Activated naive CD8-positive, alpha-beta T cell (primary cell): ENCODE data around the gene EIF2S3.
A peak's percentile ranks its signal among the peaks of the same experiment; 100 is the strongest.

Source experiments
- H3K27ac Mint-ChIP-seq: one replicate; pipeline ENCODE4 v1.8.0; 2021; ENCODE audit warnings: mixed read lengths
- H3K27me3 Mint-ChIP-seq: one replicate; pipeline ENCODE4 v1.8.0; 2021; ENCODE audit warnings: mixed read lengths
- H3K36me3 Mint-ChIP-seq: one replicate; pipeline ENCODE4 v1.8.0; 2021; ENCODE audit warnings: mixed read lengths
- H3K4me1 Mint-ChIP-seq: one replicate; pipeline ENCODE4 v1.8.0; 2021; ENCODE audit warnings: low read depth, mixed read lengths
- H3K4me3 Mint-ChIP-seq: one replicate; pipeline ENCODE4 v1.8.0; 2021; ENCODE audit warnings: mild to moderate bottlenecking, mixed read lengths
- H3K9me3 Mint-ChIP-seq: one replicate; pipeline ENCODE4 v1.8.0; 2021; ENCODE audit warnings: low read depth, mixed read lengths

Gene EIF2S3

DNA sequence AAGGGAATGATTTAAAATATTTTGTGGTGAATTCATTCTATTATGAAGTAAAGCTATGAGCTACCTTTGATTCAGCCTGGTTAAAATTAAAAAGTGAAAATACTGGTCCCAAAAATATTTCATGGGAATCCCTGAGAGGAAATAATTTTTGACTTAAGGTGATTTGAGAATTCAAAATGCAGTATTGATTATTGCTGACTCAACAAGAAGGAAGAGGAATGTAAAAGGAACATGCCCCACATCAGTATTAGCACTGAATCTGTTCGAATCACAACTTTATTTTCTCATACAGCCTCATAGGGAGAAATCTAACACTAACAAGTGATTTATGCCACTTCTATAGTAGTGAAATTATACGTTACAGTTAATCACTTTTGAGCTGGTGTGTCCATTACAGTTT is 27.7 kb downstream of the EIF2S3 start:
- no peak overlapping the region for H3K4me3 Mint-ChIP-seq
- H3K36me3 Mint-ChIP-seq = no peaks in the 10 kb centered on the region
- H3K27ac Mint-ChIP-seq = no peak overlapping the region
- H3K9me3 Mint-ChIP-seq = no peaks in the 10 kb centered on the region
- peaks cover 15% of the 10 kb centered on the region for H3K4me1 Mint-ChIP-seq
- no peaks in the 10 kb centered on the region for H3K27me3 Mint-ChIP-seq

GRCh38 chrX:24085101-24085500 is 30.3 kb downstream of the EIF2S3 start:
- Mint-ChIP-seq H3K9me3 (no peaks in the 10 kb centered on the region), H3K27me3 (no peaks in the 10 kb centered on the region), H3K4me3 (no peak overlapping the region), H3K27ac (no peak overlapping the region), H3K36me3 (no peaks in the 10 kb centered on the region), H3K4me1 (peaks cover 12% of the 10 kb centered on the region)

DNA sequence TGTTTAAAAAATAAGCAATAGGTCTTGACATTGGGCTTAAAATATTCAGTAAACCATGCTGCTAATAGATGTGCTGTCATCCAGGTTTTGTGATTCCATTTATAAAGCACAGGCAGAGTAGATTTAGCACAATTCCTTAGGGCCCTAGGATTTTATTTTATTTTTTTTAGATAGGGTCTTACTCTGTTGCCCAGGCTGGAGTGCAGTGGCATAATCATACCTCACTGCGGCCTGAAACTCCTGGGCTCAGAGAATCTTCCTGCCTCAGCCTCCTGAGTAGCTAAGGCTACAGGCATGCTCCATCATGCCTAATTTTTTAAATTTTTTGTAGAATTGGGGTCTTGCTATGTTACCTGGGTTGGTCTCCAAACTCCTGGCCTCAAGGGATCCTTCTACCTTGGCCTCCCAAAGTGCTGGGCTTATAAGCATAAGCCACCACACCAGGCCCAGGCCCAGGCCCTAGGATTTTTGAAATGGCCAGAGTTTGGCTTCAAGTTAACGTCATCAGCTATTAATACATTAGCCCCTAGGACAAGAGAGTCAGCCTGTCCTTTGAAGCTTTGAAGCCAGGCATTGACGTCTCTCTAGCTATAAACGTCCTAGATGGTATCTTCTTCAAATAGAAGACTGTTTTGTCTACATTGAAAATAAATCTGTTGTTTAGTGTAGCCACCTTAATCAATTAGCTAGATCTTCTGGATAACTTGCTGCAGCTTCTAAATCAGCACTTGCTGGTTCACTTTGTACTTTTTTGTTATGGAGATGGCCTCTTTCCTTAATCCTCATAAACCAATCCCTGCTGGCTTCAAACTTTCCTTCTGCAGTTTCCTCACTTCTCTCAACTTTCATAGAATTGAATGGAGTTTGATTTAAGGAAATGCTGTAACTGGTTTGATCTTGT is 35.8 kb downstream of the EIF2S3 start:
- H3K27ac Mint-ChIP-seq = no peak overlapping the region
- H3K4me1 Mint-ChIP-seq = no peaks in the 10 kb centered on the region
- no peak overlapping the region for H3K4me3 Mint-ChIP-seq
- H3K27me3 Mint-ChIP-seq = no peaks in the 10 kb centered on the region
- no peaks in the 10 kb centered on the region for H3K36me3 Mint-ChIP-seq
- no peaks in the 10 kb centered on the region for H3K9me3 Mint-ChIP-seq

GRCh38 chrX:24093746-24094145 is 39.0 kb downstream of the EIF2S3 start:
- Mint-ChIP-seq H3K4me3 (no peak overlapping the region), H3K4me1 (no peaks in the 10 kb centered on the region), H3K27me3 (no peaks in the 10 kb centered on the region), H3K9me3 (no peaks in the 10 kb centered on the region), H3K36me3 (no peaks in the 10 kb centered on the region), H3K27ac (no peak overlapping the region)

DNA sequence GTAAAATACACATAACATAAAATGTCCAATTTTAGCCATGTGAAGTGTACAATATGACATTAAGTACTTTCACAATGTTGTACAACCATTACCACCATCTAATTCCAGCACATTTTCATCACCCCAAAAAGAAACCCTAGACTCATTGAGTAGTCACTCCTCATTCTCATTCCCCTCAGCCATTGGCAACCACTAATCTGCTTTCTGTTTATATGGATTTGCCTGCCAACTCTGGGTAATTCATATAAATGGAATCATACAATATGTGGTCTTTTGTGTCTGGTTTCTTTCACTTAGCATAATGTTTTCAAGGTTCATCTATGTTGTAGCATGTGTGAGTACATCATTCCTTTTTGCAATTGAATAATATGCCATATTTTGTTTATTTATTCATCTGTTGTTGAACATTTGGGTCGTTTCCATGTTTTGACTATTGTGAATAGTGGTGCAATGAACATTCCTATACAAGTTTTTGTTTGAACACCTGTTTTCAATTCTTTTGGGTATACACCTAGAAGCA is 43.0 kb downstream of the EIF2S3 start:
- no peak overlapping the region for H3K4me3 Mint-ChIP-seq

DNA sequence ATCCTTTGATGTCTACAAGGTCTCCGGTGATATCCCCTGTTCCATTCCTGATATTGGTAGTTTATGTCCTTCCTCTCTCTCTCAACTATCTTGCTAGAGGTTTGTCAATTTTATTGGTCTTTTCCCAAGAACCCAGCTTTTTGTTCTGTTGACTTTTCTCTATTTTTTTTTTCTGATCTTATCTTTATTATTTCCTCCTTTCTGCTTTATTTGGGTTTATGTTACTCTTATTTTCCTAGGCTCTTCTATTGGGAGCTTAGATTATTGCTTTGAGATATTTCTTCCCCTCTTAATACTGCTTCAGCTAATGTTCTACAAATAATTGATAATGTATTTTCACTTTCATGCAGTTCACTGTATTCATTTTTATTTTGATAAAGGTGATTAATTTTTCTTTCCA is 44.2 kb downstream of the EIF2S3 start:
- Mint-ChIP-seq H3K4me1 (peaks cover 6% of the 10 kb centered on the region), H3K4me3 (no peak overlapping the region), H3K36me3 (no peaks in the 10 kb centered on the region), H3K9me3 (no peaks in the 10 kb centered on the region), H3K27ac (no peak overlapping the region), H3K27me3 (no peaks in the 10 kb centered on the region)

More for the DNA sequence above, 43.0 kb downstream of the EIF2S3 start:
- Mint-ChIP-seq H3K9me3 (no peaks in the 10 kb centered on the region), H3K4me1 (peaks cover 6% of the 10 kb centered on the region), H3K27me3 (no peaks in the 10 kb centered on the region), H3K27ac (no peak overlapping the region), H3K36me3 (no peaks in the 10 kb centered on the region)

DNA sequence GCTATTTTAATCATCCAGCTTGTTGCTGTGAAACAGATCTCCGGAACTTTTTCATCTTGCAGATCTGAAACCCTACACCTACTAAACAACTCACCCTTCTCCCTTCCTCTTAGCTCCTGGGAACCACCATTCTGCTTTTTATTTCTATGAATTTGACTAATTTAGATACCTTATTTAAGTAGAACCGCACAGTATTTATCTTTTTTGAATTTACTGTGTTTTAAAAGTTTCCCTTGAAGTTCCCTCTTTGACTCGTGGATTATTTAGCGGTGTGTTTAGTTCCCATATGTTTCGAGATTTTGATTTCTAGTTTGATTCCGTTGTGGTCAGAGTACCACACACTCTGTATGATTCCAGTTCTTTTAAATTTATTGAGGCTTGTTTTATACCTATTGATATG is 44.6 kb downstream of the EIF2S3 start:
- no peaks in the 10 kb centered on the region for H3K36me3 Mint-ChIP-seq
- H3K27ac Mint-ChIP-seq = peak overlapping the region; percentile 10
- no peaks in the 10 kb centered on the region for H3K27me3 Mint-ChIP-seq
- H3K9me3 Mint-ChIP-seq = no peaks in the 10 kb centered on the region
- peaks cover 6% of the 10 kb centered on the region for H3K4me1 Mint-ChIP-seq
- no peak overlapping the region for H3K4me3 Mint-ChIP-seq

- Mint-ChIP-seq H3K27ac (no peak overlapping the region), H3K4me3 (no peak overlapping the region), H3K4me1 (peaks cover 6% of the 10 kb centered on the region), H3K27me3 (no peaks in the 10 kb centered on the region), H3K9me3 (no peaks in the 10 kb centered on the region), H3K36me3 (no peaks in the 10 kb centered on the region)
Measured at GRCh38 chrX:24100713-24101112, 46.0 kb downstream of the EIF2S3 start.

DNA sequence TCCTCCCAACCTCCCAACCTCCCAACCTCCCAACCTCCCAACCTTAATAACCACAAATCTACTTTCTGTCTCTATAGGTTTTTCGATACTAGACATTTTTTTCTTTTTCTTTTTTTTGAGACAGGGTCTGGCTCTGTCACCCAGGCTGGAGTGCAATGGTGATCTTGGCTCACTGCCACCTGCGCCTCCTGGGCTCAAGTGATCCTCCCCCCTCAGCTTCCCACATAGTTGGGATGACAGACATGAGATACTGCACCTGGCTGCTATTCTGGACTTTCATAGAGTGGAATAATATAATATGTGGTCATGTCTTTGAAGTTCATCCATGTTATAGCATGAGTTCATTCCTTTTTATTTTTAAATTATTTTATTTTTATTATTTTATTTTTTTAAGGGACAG is 55.3 kb downstream of the EIF2S3 start:
- H3K27ac Mint-ChIP-seq = no peak overlapping the region

DNA sequence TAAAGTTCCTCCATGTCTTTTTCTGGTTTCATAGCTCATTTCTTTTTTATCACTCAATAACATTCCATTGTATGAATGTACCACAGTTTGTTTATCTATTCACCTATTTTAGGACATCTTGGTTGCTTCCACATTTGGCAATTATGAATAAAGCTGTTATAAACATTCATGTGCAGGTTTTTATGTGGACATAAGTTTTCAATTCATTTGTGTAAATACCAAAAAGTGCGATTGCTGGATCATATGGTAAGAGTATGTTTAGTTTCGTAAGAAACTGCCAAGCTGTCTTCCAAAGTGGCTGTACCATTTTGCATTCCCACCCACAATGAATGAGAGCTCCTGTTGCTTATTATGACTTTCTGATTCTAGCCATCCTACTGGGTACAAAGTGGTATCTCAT is 58.4 kb downstream of the EIF2S3 start:
- H3K4me3 Mint-ChIP-seq = no peak overlapping the region
- H3K27ac Mint-ChIP-seq = no peak overlapping the region
- no peaks in the 10 kb centered on the region for H3K27me3 Mint-ChIP-seq
- no peaks in the 10 kb centered on the region for H3K4me1 Mint-ChIP-seq
- H3K36me3 Mint-ChIP-seq = no peaks in the 10 kb centered on the region
- H3K9me3 Mint-ChIP-seq = no peaks in the 10 kb centered on the region

More for the DNA sequence above, 55.3 kb downstream of the EIF2S3 start:
- H3K4me1 Mint-ChIP-seq = no peaks in the 10 kb centered on the region
- no peaks in the 10 kb centered on the region for H3K27me3 Mint-ChIP-seq
- H3K36me3 Mint-ChIP-seq = no peaks in the 10 kb centered on the region
- H3K4me3 Mint-ChIP-seq = no peak overlapping the region
- H3K9me3 Mint-ChIP-seq = no peaks in the 10 kb centered on the region

- no peaks in the 10 kb centered on the region for H3K36me3 Mint-ChIP-seq
- no peaks in the 10 kb centered on the region for H3K9me3 Mint-ChIP-seq
- H3K27ac Mint-ChIP-seq = no peak overlapping the region
- no peaks in the 10 kb centered on the region for H3K27me3 Mint-ChIP-seq
- H3K4me1 Mint-ChIP-seq = no peaks in the 10 kb centered on the region
- no peak overlapping the region for H3K4me3 Mint-ChIP-seq
Measured at GRCh38 chrX:24117258-24117657, 62.5 kb downstream of the EIF2S3 start.

DNA sequence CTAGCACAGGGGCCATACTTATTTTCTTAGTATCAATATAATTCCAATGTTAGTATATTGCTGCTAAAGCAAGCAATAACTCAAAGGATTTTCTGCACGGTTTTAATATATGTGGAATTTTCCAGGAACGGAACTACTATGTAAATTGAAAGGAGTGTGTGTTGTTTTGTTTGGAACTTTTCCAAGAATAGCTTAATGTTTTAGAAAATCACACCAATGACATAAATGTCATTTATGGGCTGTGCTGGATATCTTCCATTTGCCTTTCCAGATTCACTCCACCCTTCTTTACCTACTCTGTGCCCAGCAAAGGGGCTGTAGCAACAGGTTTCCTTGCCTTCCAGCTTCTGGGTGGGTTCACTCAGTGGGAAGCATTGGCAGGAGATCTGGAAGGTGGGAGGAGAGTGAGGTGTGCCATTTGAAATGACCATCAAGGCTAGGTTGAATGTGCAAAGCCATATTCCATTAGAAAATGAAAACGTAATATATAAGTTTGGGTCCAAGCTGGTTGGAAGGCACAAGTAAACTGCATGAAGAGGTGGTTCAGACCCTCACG is 69.6 kb downstream of the EIF2S3 start:
- Mint-ChIP-seq H3K36me3 (no peaks in the 10 kb centered on the region), H3K27ac (no peak overlapping the region), H3K9me3 (no peaks in the 10 kb centered on the region), H3K4me1 (no peaks in the 10 kb centered on the region), H3K4me3 (no peak overlapping the region), H3K27me3 (no peaks in the 10 kb centered on the region)

DNA sequence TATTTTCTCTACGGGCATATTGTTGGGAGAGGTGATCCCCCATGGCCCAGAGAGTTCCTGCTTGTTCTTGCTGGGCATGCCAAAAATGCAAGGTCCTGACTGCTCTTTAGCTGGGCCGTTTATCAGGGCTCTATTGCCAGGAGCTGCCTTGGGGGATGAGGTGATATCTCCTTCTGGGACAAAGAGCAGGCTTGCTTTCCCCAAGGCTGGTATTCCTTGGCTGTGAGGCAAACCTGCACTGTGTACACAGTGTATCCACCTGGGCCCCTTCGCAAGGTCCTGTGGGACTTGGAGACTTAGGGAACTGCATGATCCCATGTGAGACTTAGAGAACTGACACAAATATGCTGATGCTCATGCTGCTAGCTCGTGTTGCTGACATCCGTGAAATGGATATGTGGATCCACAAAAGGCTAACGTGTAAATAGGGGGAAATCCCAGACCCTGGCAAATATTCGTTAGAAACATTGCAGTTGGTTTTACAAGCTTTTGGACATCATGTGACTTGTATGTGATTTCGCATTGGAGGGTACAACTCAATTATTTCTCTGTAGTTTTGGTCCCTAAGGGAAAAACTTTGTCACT is 70.4 kb downstream of the EIF2S3 start:
- Mint-ChIP-seq H3K36me3 (no peaks in the 10 kb centered on the region), H3K4me3 (no peak overlapping the region), H3K4me1 (no peaks in the 10 kb centered on the region), H3K27me3 (no peaks in the 10 kb centered on the region), H3K27ac (no peak overlapping the region), H3K9me3 (no peaks in the 10 kb centered on the region)
